Kasumi-1 (cell line): ENCODE data around the gene SERPINB6.
"Not testable (repeated sequence)": the region's sequence is repeated elsewhere in the genome, so short reads cannot be mapped to it uniquely, and the experiment has no call there.

Experiments used
- DNase-seq, 2 experiments: peaks; one replicate each; lab custom pipeline; 2025; lab: John Stamatoyannopoulos, UW

The SERPINB6 gene

DNA sequence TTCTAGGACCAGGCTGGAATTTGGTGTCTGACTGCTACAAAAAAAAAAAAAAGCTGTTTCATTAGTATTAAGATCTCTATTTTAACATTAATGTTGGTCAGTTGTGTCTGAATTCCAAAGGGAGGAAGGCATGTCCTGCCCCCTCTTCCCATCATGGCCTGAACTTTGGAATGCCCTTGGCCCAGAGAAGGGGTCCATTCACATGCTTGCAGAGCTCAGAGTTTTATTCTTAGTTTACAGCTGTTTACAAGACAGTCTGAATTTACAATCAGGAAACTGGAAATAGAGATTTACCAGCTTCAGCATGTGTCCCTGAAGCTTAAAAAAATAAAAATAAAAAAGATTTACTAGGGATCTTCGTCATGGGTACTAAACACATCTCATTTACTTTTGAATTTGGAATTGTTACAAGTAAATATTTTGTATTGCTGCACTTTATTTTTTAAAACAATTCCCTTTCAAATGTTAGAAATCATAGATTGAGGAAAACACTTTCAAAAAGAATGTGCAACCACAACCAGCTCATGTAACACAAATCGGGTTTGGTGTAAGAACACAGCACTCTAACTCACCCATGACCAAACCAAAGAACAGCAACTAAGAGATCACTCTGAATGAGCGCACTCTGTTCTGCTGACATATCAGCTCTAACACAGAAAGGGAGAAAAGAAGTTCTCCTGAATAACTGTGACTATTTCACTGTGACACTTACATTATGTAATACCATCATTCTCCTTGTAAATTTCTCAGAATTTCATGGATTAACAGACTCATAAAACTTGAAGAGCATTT is 6.6 kb upstream of the SERPINB6 start:
- DNase-seq = no peak

DNA sequence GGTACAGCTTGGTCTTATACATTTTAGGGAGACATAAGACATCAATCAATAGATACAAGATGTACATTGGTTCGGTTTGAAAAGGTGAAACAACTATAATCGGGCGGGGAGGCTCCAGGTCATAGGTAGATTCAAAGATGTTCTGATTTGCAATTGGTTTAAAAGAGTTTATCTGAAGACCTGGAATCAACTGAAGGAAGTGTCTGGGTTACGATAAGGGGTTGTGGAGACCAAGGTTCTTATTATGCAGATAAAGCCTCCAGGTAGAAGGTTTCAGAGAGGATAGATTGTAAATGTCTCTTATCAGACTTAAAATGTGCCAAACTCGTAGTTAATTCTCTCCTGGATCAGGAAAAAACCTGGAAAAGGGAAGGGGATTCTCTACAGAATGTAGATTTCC is 5.9 kb upstream of the SERPINB6 start:
- DNase-seq = no peak

GRCh38 chr6:2976571-2977085 is 5.3 kb upstream of the SERPINB6 start:
- no peak for DNase-seq

- DNase-seq = no peak
Observed at GRCh38 chr6:2976060-2976459, 4.7 kb upstream of the SERPINB6 start.

DNA sequence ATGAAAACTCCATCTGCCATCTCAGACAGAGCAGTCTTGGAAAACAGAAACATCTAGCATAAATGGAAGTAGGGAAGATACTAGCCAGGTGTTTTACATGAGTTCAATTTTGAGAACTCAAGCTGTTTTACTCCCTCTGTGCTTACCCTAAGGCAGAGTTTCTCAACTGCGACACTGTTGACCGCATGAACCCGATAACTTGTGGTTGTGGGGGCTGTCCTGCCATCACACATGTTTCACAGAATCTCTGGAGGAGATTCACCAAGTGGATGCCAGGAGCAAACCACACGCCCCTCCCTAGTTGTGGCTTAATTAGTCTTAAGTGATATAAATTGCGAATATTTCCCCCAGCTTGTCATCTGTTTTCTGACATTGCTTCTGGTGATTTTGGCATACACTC is 2.3 kb upstream of the SERPINB6 start:
- no peak for DNase-seq

DNA sequence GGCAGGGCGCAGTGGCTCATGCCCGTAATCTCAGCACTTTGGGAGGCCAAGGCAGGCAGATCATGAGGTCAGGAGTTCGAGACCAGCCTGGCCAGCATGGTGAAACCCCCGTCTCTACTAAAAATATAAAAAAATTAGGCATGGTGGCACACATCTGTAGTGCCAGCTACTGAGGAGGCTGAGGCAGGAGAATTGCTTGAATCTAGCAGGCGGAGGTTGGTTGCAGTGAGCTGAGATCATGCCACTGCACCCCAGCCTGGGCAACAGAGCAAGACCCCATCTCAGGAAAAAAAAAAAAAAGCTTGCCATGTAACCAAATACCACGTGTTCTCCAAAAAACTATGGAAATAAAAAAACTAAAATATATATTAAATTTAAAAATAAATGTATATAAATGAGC is 1.8 kb upstream of the SERPINB6 start:
- DNase-seq = not testable (repeated sequence)

GRCh38 chr6:2972685-2973084 is 1.3 kb upstream of the SERPINB6 start:
- DNase-seq = not testable (repeated sequence)

DNA sequence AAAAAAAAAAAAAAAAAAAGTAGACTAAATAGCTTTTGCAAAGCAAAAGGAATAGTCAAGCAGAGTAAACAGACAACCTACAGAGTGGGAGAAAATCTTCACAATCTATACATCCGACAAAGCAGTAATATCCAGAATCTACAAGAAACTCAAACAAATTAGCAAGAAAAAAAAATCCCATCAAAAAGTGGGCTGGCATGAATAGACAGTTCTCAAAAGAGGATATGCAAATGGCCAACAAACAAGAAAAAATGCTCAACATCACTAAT is 786 bp upstream of the SERPINB6 start:
- DNase-seq = peak in 1 of 2 experiments; percentile 13

- DNase-seq = peak; percentile 34 to 43
Observed at GRCh38 chr6:2970753-2971419, 481 bp downstream of the SERPINB6 start.

DNA sequence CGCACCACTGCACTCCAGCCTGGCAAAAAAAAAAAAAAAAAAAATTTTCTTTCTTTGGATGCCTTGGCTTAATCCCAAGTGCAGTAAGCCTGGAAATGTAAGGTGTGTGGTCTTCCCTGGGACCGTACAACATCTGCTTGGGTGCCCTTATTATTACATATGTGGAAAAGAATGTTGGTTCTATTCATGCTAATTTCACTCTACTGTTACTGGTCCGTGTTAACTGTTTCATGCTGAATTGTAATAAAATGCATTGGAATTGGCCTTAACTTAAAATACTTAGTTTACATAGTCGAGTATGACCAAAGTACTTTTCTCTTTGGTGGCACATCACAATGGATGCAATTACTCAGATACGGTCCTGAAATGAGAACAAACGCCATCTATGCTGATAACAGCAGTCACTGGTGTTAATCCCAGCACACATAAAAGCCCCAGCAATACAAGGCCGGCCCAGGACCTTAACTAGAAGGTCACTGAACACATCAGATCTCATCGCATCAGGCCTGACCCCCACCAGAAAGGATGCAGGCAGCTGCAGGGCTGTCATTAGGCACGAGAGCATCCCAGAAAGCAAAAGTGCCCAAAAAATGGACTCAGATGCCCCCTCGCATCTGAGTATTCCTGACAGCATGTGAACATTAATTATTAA is 1.2 kb downstream of the SERPINB6 start:
- no peak for DNase-seq

GRCh38 chr6:2969549-2969948 is 1.8 kb downstream of the SERPINB6 start:
- DNase-seq = no peak

DNA sequence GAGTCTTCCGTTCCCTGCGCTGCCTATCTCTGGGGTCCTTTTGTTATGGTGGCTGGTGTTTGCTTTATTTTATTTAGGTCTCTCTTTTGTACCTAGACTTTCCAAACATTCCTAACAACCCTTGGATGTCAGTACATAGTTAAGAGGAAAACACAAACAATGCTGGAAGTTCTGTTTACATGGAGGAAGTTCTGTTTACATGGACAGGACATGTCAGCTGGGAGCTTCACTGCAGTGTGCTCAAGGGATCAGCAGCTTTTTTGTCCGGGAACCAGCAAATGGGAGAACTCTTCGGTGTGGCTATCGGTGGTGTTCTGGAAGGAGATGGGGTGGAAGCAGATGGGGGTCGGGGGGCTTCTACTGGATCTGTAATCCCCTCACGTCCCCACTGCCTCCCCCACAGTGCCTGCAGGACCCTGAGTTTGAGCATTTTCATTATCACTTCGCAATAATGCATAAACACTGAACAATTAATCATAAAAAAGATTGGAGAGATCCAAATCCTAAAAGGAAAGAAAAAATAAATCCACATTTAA is 2.7 kb downstream of the SERPINB6 start:
- DNase-seq = no peak

DNA sequence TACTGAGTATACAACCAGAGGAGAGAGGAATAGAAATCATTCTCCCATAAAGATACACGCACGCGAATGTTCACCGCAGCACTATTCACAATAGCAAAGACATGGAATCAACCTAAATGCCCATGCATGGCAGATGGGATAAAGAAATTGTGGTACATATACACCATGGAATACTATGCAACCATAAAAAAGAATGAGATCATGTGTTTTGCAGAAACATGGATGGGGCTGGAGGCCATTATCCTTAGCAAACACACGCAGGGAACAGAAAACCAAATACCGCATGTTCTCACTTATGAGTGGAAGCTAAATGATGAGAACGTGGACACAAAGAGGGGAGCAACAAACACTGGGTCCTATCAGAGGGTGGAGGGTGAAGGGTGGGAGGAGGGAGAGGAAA is 3.4 kb downstream of the SERPINB6 start:
- DNase-seq = no peak

GRCh38 chr6:2966347-2966746 is 5.0 kb downstream of the SERPINB6 start:
- no peak for DNase-seq

- DNase-seq = no peak
Observed at GRCh38 chr6:2964793-2965505, 6.4 kb downstream of the SERPINB6 start.

DNA sequence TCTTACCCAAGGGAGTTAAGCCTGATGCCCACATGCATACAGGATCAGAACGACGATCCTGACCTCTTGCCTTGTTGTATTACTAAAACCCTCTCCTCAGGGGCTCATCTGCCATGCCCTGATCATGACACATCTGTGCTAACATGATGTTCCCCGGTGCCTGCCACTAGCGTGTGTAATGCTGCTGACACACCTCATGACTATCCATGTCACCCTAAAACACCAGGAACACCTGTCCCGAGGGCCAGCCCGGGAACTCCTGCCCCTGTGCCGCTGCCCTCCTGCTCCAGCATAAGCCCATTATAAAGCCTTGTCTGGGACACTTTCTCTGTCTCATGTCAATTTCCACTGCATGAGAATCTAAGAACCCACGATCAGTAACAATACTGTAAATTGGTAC is 7.6 kb downstream of the SERPINB6 start:
- no peak for DNase-seq

- DNase-seq = no peak
Observed at GRCh38 chr6:2962636-2963035, 8.7 kb downstream of the SERPINB6 start.

GRCh38 chr6:2962004-2962403 is 9.4 kb downstream of the SERPINB6 start:
- no peak for DNase-seq

- no peak for DNase-seq
Observed at GRCh38 chr6:2961506-2961905, 9.9 kb downstream of the SERPINB6 start.

DNA sequence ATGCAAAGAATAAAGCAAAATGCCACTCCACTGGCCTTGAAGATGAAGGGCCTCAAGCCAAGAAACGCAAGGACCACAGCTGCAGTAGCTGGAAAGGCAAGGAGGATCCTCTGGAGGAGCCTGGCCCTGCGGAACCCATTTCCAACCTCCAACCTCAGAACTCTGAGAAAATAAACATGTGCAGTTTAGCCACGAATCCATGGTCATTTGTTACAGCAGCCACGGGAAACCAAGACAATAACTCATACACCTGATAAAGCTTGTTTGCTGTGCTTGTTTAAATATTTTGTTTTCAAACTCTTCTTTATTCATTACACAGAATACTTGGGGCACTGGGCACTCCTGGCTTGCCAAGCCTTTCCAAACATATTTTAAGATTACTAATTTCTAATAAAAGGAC is 10.4 kb downstream of the SERPINB6 start:
- DNase-seq = no peak

DNA sequence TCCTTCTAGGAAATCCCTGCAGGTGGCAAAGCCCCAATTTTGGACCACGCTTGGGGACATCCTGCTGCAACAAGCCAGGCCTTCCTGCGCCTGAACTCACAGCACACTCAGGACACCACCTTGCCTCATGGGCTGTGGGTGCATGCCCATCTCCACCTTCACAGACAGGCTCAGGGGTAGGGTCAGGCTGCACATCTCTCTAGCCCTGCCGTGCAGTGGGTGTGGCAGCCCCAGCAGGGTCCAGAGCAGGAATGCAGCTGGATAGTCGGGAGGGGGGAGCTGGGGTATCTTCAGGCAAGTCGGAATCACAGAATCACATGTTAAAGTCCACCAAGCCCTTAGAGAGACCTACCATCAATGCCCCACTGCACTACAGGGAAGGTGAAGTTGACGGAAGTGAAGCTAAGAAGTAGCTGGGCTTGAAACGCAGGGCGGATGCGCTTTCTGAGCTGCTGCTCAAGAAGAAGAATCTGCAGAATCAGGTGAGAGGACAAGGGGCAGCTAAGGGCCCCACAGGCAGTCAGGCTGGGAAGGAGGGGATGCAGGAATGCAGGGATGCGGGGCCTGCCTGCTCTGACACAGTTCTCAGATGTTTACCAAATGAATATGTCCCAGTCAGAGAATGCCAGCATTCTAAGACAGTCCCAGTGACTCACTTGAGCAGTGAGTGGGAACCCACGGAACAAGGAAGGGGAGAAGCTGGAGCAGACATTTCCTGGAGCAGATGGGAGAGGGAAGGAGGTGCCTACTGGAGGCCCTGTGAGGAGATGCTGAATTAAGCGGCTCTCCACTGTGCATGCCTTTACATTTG is 11.3 kb downstream of the SERPINB6 start:
- no peak for DNase-seq
